Skeletal muscle cell (primary cell): ENCODE data around the gene TSPY8.
"Not testable (repeated sequence)": the region's sequence is repeated elsewhere in the genome, so short reads cannot be mapped to it uniquely, and the experiment has no call there.

Experiments used
- DNase-seq: peaks from one replicate; pipeline ENCODE4 v3.0.0-alpha.2; 2010; ENCODE audit warnings: low read depth
- H3K4me3 ChIP-seq: 2 replicates; pipeline ENCODE4 v1.5.1; 2011; ENCODE audit warnings: low read depth, mild to moderate bottlenecking, control low read depth, low read length, moderate library complexity

Gene TSPY8, protein sequence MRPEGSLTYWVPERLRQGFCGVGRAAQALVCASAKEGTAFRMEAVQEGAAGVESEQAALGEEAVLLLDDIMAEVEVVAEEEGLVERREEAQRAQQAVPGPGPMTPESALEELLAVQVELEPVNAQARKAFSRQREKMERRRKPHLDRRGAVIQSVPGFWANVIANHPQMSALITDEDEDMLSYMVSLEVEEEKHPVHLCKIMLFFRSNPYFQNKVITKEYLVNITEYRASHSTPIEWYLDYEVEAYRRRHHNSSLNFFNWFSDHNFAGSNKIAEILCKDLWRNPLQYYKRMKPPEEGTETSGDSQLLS

GRCh38 chrY:9357497-9357896, at the start of gene TSPY8:
Gene TSPY8, plus strand, starts transcription at chrY:9357797. Its CDS starts 46 bp downstream, at chrY:9357843.
- not testable (repeated sequence) for H3K4me3 ChIP-seq, DNase-seq

GRCh38 chrY:9320996-9321395, 36.6 kb upstream of the TSPY8 start:
- no peak for DNase-seq
- H3K4me3 ChIP-seq, result no peak overlapping the region

DNA sequence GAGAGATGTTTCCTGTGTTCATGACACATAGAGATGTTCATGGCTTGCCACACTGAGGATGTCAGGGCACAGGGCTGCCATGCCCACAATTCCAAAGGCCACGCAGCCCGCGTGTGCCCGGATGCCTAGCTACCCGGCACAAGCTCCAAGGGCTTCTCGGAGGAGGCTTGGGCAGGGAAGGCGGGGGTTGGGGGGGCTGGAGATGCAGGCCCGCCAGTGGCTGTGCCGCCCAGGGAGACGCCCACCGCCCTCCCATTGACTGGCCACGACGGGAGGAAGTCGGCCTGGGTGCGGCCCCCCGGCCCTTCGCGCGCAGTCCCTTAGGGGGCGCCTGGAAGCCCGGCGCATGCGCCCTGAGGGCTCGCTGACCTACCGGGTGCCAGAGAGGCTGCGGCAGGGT, 20.4 kb upstream of the TSPY8 start, which contains the start of gene TSPY4:
Gene TSPY4, plus strand, starts transcription at position 301 of the 400 bp plus-strand sequence. Its CDS starts 46 bp downstream, at position 347.
- not testable (repeated sequence) for DNase-seq, H3K4me3 ChIP-seq

- not testable (repeated sequence) for H3K4me3 ChIP-seq, DNase-seq
Measured at GRCh38 chrY:9396527-9396926, 38.9 kb downstream of the TSPY8 start.

DNA sequence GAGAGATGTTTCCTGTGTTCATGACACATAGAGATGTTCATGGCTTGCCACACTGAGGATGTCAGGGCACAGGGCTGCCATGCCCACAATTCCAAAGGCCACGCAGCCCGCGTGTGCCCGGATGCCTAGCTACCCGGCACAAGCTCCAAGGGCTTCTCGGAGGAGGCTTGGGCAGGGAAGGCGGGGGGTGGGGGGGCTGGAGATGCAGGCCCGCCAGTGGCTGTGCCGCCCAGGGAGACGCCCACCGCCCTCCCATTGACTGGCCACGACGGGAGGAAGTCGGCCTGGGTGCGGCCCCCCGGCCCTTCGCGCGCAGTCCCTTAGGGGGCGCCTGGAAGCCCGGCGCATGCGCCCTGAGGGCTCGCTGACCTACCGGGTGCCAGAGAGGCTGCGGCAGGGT, 40.5 kb downstream of the TSPY8 start, which contains the start of gene TSPY3:
Gene TSPY3, plus strand, starts transcription at position 301 of the 400 bp plus-strand sequence. Its CDS starts 46 bp downstream, at position 347.
- not testable (repeated sequence) for H3K4me3 ChIP-seq, DNase-seq
